Measurements from ENCODE around the gene MTURN. TPM values are rescaled to one million over a fixed set of nuclear protein-coding genes. Genes with fewer than 3 reads are reported as not detected.

The MTURN gene
- total and polyA plus RNA-seq, 9 of the 15 experiments (the other 6 are each of a cell fraction or from before 2014, with no cell fraction given) = 0.94 to 14.8 (median 6.4) TPM

- TF ChIP-seq ZBTB12 (CRISPR knock-in tag; IDR thresholded peaks at IDR 0.05) (peak; percentile 94), TAF1 (IDR thresholded peaks at IDR 0.05; ENCODE audit: control insufficient read depth, extremely low read depth, insufficient read depth, low read length, severe bottlenecking) (peak; percentile 51), RB1 (IDR thresholded peaks at IDR 0.05; ENCODE audit: low read depth) (peak; percentile 37; the same call in 1 of the 2 replicates), NRF1 (conservative IDR thresholded peaks at IDR 0.05 in 1 of 2, IDR thresholded peaks at IDR 0.05 in 1 of 2) (peak; percentile 10 to 25; a peak in 3 of 4 replicates), RHOXF2B (CRISPR knock-in tag; conservative IDR thresholded peaks at IDR 0.05) (no peak), ATF3 (IDR thresholded peaks at IDR 0.05) (peak; percentile 96), ATF3 (CRISPR knock-in tag; conservative IDR thresholded peaks at IDR 0.05) (no peak), FOXP1 (CRISPR knock-in tag; IDR thresholded peaks at IDR 0.05) (no peak), ATF1 (CRISPR knock-in tag; IDR thresholded peaks at IDR 0.05) (peak; percentile 87), ATF1 (tag; IDR thresholded peaks at IDR 0.05) (peak; percentile 100), ARHGAP35 (IDR thresholded peaks at IDR 0.05; ENCODE audit: partially characterized antibody) (no peak), JUN (IDR thresholded peaks at IDR 0.05; ENCODE audit: borderline replicate concordance, low read depth, low read length) (peak; percentile 60), JUN (CRISPR knock-in tag; IDR thresholded peaks at IDR 0.05; ENCODE audit: borderline replicate concordance) (no peak), PHF8 (IDR thresholded peaks at IDR 0.05; ENCODE audit: borderline replicate concordance, low read length) (peak; percentile 69; the same call in 1 of the 2 replicates), CREB1 (IDR thresholded peaks at IDR 0.05) (peak; percentile 94), CREB1 (CRISPR knock-in tag; IDR thresholded peaks at IDR 0.05) (peak; percentile 96), NFYB (IDR thresholded peaks at IDR 0.05; ENCODE audit: extremely low read depth, insufficient read length) (peak; percentile 89), NFATC3 (IDR thresholded peaks at IDR 0.05) (peak; percentile 89; the same call in 1 of the 2 replicates), CCNT2 (IDR thresholded peaks at IDR 0.05; ENCODE audit: borderline replicate concordance, extremely low read depth, insufficient read length, low read depth, low read length) (peak; percentile 88), ZBTB11 (CRISPR knock-in tag; IDR thresholded peaks at IDR 0.05) (peak in 1 of 3 experiments; percentile 43; a peak in 1 of 6 replicates), KHSRP (IDR thresholded peaks at IDR 0.05) (peak; percentile 97), MTA2 (IDR thresholded peaks at IDR 0.05; ENCODE audit: low read depth) (no peak), CREM (IDR thresholded peaks at IDR 0.05; ENCODE audit: low read depth) (peak; percentile 97), TCF7L2 (IDR thresholded peaks at IDR 0.05; ENCODE audit: low read depth, low read length) (no peak)
These were observed at the start of gene MTURN (continued) for GRCh38 chr7:30134611-30135300.
